Loucy (cell line): ENCODE measurements around the gene MRAP2.

ENCODE experiments used
- H2AFZ ChIP-seq: fragments of 200-600 bp; sonication (generic); 2 replicates; pipeline ENCODE4 v1.6.0; 2016; ENCODE audit warnings: antibody characterized with exemption, mild to moderate bottlenecking, low read length, moderate library complexity
- H3F3A ChIP-seq: fragments of 200-600 bp; 2 replicates; pipeline ENCODE4 v1.6.0; 2016; ENCODE audit warnings: antibody characterized with exemption, low read depth, mild to moderate bottlenecking
- H3K27me3 ChIP-seq: fragments of 200-600 bp; sonication (generic); 2 replicates; pipeline ENCODE4 v1.6.1; 2014; ENCODE audit warnings: low read length, mild to moderate bottlenecking; ENCODE audit not compliant: insufficient read depth, poor library complexity, severe bottlenecking
- H3K36me3 ChIP-seq: fragments of 200-600 bp; sonication (generic); 2 replicates; pipeline ENCODE4 v1.6.1; 2016; ENCODE audit warnings: low read length; ENCODE audit not compliant: insufficient read depth
- H3K4me1 ChIP-seq: fragments of 200-600 bp; sonication (generic); 2 replicates; pipeline ENCODE4 v1.5.1; 2014; ENCODE audit warnings: low read length, mild to moderate bottlenecking; ENCODE audit not compliant: insufficient read depth, poor library complexity, severe bottlenecking
- H3K4me2 ChIP-seq: fragments of 200-600 bp; sonication (generic); 2 replicates; pipeline ENCODE4 v1.6.0; 2014; ENCODE audit warnings: antibody characterized with exemption, low read length, low read depth, mild to moderate bottlenecking; ENCODE audit not compliant: poor library complexity, severe bottlenecking
- H3K4me3 ChIP-seq: fragments of 200-600 bp; sonication (generic); 2 replicates; pipeline ENCODE4 v1.5.1; 2014; ENCODE audit warnings: low read length, mild to moderate bottlenecking, mixed read lengths; ENCODE audit not compliant: poor library complexity, severe bottlenecking
- H3K79me2 ChIP-seq: fragments of 200-600 bp; sonication (generic); 2 replicates; pipeline ENCODE4 v1.6.1; 2014; ENCODE audit warnings: low read length; ENCODE audit not compliant: insufficient read depth
- H3K9ac ChIP-seq: fragments of 200-600 bp; sonication (generic); 2 replicates; pipeline ENCODE4 v1.6.0; 2014; ENCODE audit warnings: mild to moderate bottlenecking, low read depth, low read length, moderate library complexity; ENCODE audit not compliant: poor library complexity, severe bottlenecking
- H3K9me2 ChIP-seq: fragments of 200-600 bp; sonication (generic); replicated peaks from 2 replicates; pipeline ENCODE4 v1.6.1; 2016; ENCODE audit warnings: low read depth, low read length, mixed read lengths
- H3K9me3 ChIP-seq: fragments of 200-600 bp; sonication (generic); 2 replicates; pipeline ENCODE4 v1.6.1; 2014; ENCODE audit warnings: mild to moderate bottlenecking, antibody characterized with exemption, low read length, low read depth; ENCODE audit not compliant: insufficient read depth
- H4K20me1 ChIP-seq: fragments of 200-600 bp; sonication (generic); 2 replicates; pipeline ENCODE4 v1.6.0; 2014; ENCODE audit warnings: antibody characterized with exemption, low read length, mild to moderate bottlenecking; ENCODE audit not compliant: insufficient read depth, poor library complexity, severe bottlenecking
- EZH2phosphoT487 ChIP-seq: fragments of 200-600 bp; IDR thresholded peaks from 2 replicates; pipeline ENCODE4 v1.6.1; 2018; ENCODE audit warnings: antibody characterized with exemption, mild to moderate bottlenecking, moderate library complexity, borderline replicate concordance
- TF ChIP-seq, protein P1 (sequence below): fragments of 200-600 bp; sonication (generic); conservative IDR thresholded peaks from 2 replicates; pipeline ENCODE4 v1.5.1; 2014; ENCODE audit warnings: mild to moderate bottlenecking, antibody characterized with exemption, low read length

Gene MRAP2

DNA sequence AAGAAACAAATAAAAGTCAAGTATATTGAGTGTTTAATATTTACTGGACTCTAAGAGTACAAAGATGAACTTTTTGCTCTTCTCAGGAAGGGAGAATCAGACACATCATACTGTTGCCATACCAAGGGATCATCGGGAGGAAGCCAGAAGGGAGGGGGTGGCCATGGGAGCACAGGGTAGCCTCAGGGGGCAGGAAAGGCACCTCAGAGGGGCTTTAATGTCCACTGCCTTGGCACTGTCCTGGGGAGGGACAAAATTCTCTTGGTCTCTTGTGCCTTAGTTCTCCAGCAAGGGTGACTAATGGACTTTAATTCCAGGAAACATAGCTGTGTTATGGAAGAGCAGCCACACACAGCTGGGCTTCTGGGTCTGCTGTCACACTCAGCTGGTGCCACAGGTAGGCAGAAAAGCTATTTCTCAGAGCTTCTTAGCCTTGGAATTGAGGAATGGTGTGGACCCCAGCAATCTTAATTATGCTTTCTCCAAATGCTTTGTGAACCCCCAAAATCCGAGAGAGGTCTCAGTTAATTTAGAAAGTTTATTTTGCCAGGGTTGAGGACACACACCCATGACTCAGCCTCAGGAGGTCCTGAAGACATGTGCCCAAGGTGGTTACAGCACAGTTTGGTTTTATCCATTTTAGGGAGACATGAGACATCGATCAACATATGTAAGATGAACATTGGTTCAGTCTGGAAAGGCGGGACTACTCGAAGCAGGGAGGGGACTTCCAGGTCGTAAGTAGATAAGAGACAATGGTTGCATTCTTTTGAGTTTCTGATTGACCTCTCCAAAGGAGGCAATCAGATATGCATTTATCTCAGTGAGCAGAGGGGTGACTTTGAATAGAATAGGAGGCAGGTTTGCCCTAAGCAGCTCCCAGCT lies 53.2 kb downstream of the MRAP2 start:
- no peaks in the 10 kb centered on the region for H3K9me3 ChIP-seq
- H3K9ac ChIP-seq, result no peak overlapping the region
- no peaks in the 10 kb centered on the region for H3K9me2 ChIP-seq
- H3K4me1 ChIP-seq, result no peaks in the 10 kb centered on the region
- TF ChIP-seq EZH2phosphoT487, result no peak
- TF ChIP-seq, protein P1, sequence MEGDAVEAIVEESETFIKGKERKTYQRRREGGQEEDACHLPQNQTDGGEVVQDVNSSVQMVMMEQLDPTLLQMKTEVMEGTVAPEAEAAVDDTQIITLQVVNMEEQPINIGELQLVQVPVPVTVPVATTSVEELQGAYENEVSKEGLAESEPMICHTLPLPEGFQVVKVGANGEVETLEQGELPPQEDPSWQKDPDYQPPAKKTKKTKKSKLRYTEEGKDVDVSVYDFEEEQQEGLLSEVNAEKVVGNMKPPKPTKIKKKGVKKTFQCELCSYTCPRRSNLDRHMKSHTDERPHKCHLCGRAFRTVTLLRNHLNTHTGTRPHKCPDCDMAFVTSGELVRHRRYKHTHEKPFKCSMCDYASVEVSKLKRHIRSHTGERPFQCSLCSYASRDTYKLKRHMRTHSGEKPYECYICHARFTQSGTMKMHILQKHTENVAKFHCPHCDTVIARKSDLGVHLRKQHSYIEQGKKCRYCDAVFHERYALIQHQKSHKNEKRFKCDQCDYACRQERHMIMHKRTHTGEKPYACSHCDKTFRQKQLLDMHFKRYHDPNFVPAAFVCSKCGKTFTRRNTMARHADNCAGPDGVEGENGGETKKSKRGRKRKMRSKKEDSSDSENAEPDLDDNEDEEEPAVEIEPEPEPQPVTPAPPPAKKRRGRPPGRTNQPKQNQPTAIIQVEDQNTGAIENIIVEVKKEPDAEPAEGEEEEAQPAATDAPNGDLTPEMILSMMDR, result no peak
- no peak overlapping the region for H3K4me2 ChIP-seq
- no peaks in the 10 kb centered on the region for H3K79me2 ChIP-seq
- H3K4me3 ChIP-seq, result no peak overlapping the region
- H3F3A ChIP-seq, result no peaks in the 10 kb centered on the region
- H4K20me1 ChIP-seq, result no peaks in the 10 kb centered on the region
- H2AFZ ChIP-seq, result no peak overlapping the region
- H3K27me3 ChIP-seq, result no peaks in the 10 kb centered on the region
- H3K36me3 ChIP-seq, result no peaks in the 10 kb centered on the region

DNA sequence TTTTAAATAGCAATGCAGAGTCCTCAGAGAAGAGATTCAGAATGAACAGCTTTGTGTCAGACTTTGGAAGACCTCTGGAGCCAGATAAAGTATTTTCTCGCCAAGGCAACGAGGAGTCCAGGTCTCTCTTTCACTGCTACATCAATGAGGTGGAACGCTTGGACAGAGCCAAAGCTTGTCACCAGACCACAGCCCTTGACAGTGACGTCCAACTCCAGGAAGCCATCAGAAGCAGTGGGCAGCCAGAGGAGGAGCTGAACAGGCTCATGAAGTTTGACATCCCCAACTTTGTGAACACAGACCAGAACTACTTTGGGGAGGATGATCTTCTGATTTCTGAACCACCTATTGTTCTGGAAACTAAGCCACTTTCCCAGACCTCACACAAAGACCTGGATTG lies 55.5 kb downstream of the MRAP2 start:
- no peaks in the 10 kb centered on the region for H3K9me3 ChIP-seq
- no peaks in the 10 kb centered on the region for H3K36me3 ChIP-seq
- no peak overlapping the region for H3K9ac ChIP-seq
- no peak overlapping the region for H3K4me3 ChIP-seq
- no peaks in the 10 kb centered on the region for H3F3A ChIP-seq
- H3K4me2 ChIP-seq, result no peak overlapping the region
- H4K20me1 ChIP-seq, result no peaks in the 10 kb centered on the region
- H3K79me2 ChIP-seq, result no peaks in the 10 kb centered on the region
- H3K4me1 ChIP-seq, result no peaks in the 10 kb centered on the region
- H3K9me2 ChIP-seq, result no peaks in the 10 kb centered on the region
- TF ChIP-seq, protein P1, result no peak
- TF ChIP-seq EZH2phosphoT487, result no peak
- H3K27me3 ChIP-seq, result no peaks in the 10 kb centered on the region
- no peak overlapping the region for H2AFZ ChIP-seq

DNA sequence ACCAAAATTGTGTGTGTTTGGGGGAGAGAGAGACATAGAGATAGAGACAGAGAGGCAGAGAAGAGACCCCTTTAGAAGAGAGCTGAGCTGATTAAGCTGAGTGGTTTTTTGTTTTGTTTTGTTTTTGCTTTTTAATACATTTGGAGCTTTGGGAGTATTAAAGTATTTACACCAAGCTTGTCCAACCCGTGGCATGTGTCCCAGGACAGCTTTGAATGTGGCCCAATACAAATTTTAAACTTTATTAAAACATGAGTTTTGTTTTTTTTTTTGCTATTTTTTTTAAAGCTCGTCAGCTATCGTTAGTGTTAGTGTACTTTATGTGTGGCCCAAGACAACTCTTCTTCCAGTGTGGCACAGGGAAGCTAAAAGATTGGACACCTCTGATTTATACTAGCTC lies 56.0 kb downstream of the MRAP2 start:
- H3K27me3 ChIP-seq, result no peaks in the 10 kb centered on the region
- H3F3A ChIP-seq, result no peaks in the 10 kb centered on the region
- H3K4me2 ChIP-seq, result no peak overlapping the region
- no peaks in the 10 kb centered on the region for H3K4me1 ChIP-seq
- no peaks in the 10 kb centered on the region for H3K9me3 ChIP-seq
- no peak overlapping the region for H2AFZ ChIP-seq
- TF ChIP-seq, protein P1, result no peak
- TF ChIP-seq EZH2phosphoT487, result no peak
- H3K9ac ChIP-seq, result no peak overlapping the region
- no peak overlapping the region for H3K4me3 ChIP-seq
- H3K36me3 ChIP-seq, result no peaks in the 10 kb centered on the region
- no peaks in the 10 kb centered on the region for H3K9me2 ChIP-seq
- no peaks in the 10 kb centered on the region for H3K79me2 ChIP-seq
- H4K20me1 ChIP-seq, result no peaks in the 10 kb centered on the region
